HFF-Myc (cell line): Measurements from ENCODE around the gene TSHR.

ENCODE experiments used
- DNase-seq: peaks from one replicate; pipeline ENCODE4 v3.0.0-alpha.2; 2011; ENCODE audit warnings: low read depth; ENCODE audit errors: extremely low read depth
- H3K4me3 ChIP-seq: replicated peaks from 2 replicates; pipeline ENCODE4 v1.5.1; 2011; ENCODE audit warnings: low read depth, mild to moderate bottlenecking, control low read depth, low read length
- TF ChIP-seq, protein P1 (sequence below): IDR thresholded peaks from 2 replicates; pipeline ENCODE4 v1.5.1; 2012; ENCODE audit warnings: mild to moderate bottlenecking, low read depth, low read length, control low read depth; ENCODE audit errors: missing control alignments

Gene TSHR

DNA sequence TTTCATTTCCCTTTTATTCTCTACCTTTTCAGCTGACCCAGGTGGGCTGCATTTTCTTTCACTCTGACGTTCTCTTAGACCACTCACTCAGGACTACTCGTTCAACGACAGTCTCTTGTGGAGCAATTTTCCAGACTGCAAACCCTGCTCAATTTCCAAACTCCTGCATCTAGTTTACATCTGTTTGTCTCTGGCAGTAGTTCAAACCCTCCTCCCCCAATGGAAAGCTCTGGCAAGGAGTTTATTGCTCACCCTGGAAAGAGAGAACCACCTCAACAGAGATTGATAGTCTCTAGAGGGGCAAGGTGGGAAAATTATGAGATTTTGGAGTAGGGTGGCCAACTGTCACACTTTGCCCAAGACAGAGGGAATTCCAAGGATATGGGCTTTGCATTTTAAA lies 130.2 kb downstream of the TSHR start:
- no peak for DNase-seq
- H3K4me3 ChIP-seq, result no peak overlapping the region
- TF ChIP-seq, protein P1, sequence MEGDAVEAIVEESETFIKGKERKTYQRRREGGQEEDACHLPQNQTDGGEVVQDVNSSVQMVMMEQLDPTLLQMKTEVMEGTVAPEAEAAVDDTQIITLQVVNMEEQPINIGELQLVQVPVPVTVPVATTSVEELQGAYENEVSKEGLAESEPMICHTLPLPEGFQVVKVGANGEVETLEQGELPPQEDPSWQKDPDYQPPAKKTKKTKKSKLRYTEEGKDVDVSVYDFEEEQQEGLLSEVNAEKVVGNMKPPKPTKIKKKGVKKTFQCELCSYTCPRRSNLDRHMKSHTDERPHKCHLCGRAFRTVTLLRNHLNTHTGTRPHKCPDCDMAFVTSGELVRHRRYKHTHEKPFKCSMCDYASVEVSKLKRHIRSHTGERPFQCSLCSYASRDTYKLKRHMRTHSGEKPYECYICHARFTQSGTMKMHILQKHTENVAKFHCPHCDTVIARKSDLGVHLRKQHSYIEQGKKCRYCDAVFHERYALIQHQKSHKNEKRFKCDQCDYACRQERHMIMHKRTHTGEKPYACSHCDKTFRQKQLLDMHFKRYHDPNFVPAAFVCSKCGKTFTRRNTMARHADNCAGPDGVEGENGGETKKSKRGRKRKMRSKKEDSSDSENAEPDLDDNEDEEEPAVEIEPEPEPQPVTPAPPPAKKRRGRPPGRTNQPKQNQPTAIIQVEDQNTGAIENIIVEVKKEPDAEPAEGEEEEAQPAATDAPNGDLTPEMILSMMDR, result no peak

DNA sequence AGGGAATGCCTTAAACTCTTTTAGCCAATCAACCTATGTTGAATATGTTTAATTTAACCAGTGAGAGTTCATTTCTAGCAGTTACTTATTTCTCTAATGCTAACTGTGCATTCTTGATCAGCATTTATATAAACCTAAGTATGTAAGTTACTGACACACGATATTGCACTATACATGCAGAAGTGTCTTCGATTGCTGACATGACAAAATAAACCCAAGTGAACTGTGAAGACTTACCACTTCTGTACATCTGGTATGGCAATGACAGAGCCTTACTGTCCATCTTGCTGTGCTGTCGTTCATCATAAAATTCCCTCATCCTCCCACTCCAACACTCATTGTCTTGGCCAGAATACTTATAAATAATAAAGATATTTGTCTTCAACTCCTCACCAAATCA lies 131.8 kb downstream of the TSHR start:
- no peak for DNase-seq
- TF ChIP-seq, protein P1, result no peak
- no peak overlapping the region for H3K4me3 ChIP-seq

DNA sequence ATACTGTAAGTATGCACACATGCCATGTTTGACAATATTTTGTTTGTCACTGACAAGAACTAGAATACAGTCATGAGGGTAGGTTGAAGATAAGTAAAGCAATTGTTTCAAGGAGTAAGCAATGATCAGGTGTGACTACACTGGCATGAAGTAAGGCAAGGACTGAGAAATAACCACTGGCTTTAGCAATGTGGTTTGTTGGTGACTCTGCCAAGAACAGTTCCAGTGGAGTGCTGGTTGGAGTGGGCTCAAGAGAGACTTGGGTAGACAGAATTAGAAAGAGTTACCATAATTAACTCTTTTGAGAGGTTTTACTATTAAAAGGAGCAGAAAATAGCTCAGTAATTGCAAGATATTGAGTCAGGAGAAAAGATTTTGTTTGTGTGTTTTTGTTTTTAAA lies 135.7 kb downstream of the TSHR start:
- TF ChIP-seq, protein P1, result no peak
- H3K4me3 ChIP-seq, result no peak overlapping the region
- no peak for DNase-seq

DNA sequence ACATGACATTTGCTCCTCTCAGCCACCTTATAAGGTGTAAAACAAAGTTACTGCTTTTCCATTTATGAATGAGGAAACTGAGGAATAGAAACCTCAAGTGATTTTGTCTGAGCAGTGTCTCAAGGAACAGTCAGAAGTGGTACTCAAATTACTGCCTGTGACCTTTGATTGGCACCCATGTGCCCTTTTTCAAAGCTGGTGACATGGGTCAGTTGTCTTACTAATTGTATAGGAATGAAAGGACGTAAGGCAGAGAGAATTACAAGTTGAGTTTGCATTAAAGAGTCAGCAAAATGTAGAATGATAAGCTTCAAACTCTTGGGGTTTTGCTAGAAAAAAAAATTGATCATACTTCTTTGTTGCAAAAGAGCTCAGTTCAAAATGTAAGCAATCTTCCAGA lies 136.2 kb downstream of the TSHR start:
- TF ChIP-seq, protein P1, result no peak

DNA sequence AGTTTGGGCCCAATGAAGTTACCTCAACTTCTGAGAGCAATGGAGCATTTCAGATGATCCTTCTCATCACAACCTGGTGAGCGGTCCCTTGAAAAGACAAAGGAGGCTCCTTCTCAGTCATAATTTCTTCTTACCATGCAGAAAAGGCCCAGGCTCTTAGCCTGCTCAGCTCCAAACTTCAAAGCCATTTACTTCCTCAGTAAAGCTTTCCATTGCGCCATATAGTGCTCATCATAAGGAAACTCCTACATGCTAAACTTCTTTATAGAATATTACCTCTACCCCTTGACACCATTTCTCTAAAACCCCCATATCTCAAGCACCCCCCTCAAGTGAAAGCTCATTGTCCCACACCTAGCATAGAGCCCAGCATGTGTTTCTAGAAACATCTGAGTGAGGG lies 138.2 kb downstream of the TSHR start:
- H3K4me3 ChIP-seq, result no peak overlapping the region
- DNase-seq, result no peak
- TF ChIP-seq, protein P1, result no peak

More for the DNA sequence above, 136.2 kb downstream of the TSHR start:
- DNase-seq, result no peak
- no peak overlapping the region for H3K4me3 ChIP-seq

DNA sequence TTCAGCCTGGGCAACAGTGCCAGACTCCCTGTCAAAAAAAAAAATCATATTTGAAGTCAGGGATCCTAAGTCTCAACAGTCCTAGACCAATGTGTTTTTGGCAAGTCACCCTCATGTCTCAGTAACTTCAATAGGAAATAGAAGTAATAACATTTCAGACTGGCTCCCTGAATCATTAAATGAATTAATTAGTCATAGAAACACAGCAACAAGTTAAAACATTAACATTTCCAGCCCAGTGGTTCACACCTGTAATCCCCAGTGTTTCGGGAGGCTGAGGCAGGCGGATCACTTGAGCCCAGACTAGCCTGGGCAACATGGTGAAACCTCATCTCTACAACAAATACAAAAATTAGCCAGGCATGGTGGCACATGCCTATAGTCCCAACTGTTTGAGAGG lies 140.1 kb downstream of the TSHR start:
- TF ChIP-seq, protein P1, result no peak
- H3K4me3 ChIP-seq, result no peak overlapping the region
- no peak for DNase-seq

DNA sequence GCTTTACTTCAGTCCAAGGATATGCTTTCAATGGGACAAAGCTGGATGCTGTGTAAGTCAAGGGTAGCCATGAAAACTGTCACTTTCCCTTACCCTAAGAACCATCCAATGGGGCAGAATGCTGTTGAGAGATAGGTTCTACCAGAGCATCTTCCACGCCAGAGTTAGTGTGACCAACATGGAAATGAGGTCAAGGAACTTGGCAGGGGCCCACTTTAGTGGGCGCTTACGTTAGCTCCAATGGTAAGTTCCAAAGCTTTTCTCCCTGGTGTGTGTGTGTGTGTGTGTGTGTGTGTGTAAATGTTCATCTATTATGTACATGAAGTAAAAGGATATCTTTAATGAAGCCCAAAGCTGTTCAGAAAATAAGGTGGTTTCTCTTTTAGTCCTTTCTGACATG lies 141.2 kb downstream of the TSHR start:
- TF ChIP-seq, protein P1, result no peak
- DNase-seq, result no peak
- H3K4me3 ChIP-seq, result no peak overlapping the region
